K562 (cell line): Measurements from ENCODE around the gene PRR35. TPM values are rescaled to one million over a fixed set of nuclear protein-coding genes. Genes with fewer than 3 reads are reported as not detected.
A peak's percentile ranks its signal among the peaks of the same experiment; 100 is the strongest.

Source experiments
- CBX8 ChIP-seq: fragments of 200-600 bp; sonication (generic); IDR thresholded peaks from 2 replicates; pipeline ENCODE4 v1.6.1; 2012; ENCODE audit warnings: borderline replicate concordance, mixed run types, low read depth, mild to moderate bottlenecking, moderate library complexity, mixed read lengths, low read length, control low read depth, inconsistent platforms; ENCODE audit not compliant: poor library complexity, severe bottlenecking; ENCODE audit errors: extremely low read depth
- CEBPZ ChIP-seq: fragments of 150-350 bp; IDR thresholded peaks from 2 replicates; pipeline ENCODE4 v1.6.1; 2014; ENCODE audit warnings: low read depth, mild to moderate bottlenecking, low read length, borderline replicate concordance
- MCM7 ChIP-seq, 2 experiments: fragments of 450-650 bp; IDR thresholded peaks; 2 replicates each; pipeline ENCODE4 v1.6.1; 2016 to 2018
- NONO ChIP-seq, 2 experiments: fragments of 200-400 bp in 1 of 2; fragments of 450-650 bp in 1 of 2; formaldehyde crosslinking in 1 of 2; IDR thresholded peaks; 2 replicates each; pipeline ENCODE4 v1.6.1; 2017; ENCODE audit warnings: low read depth in 2 of 2, mild to moderate bottlenecking in 2 of 2, moderate library complexity in 2 of 2, low read length in 1 of 2
- PYGO2 ChIP-seq: fragments of 450-650 bp; IDR thresholded peaks from 2 replicates; pipeline ENCODE4 v1.6.1; 2016; ENCODE audit warnings: mild to moderate bottlenecking, missing genetic modification characterization, moderate library complexity, missing compliant biosample characterization
- RAD21 ChIP-seq, 2 experiments: fragments of 250-450 bp in 1 of 2; fragments of 450-650 bp in 1 of 2; sonication (Bioruptor Pico) in 1 of 2; formaldehyde crosslinking in 1 of 2; IDR thresholded peaks in 1 of 2; conservative IDR thresholded peaks in 1 of 2; 2 replicates each; pipeline versions ENCODE4 v1.4.0 to v1.8.0; 2020 to 2022; ENCODE audit warnings: mild to moderate bottlenecking in 2 of 2, moderate library complexity in 1 of 2
- SFPQ ChIP-seq: fragments of 200-400 bp; formaldehyde crosslinking; IDR thresholded peaks from 2 replicates; pipeline ENCODE4 v1.6.1; 2017; ENCODE audit warnings: mild to moderate bottlenecking, low read depth, low read length, moderate library complexity
- SMAD2 ChIP-seq: fragments of 150-350 bp; IDR thresholded peaks from 2 replicates; pipeline ENCODE4 v1.6.1; 2014; ENCODE audit warnings: low read depth, mild to moderate bottlenecking, low read length
- TCF7 ChIP-seq: sonication (generic); IDR thresholded peaks from 2 replicates; pipeline ENCODE4 v1.6.1; 2016; ENCODE audit warnings: antibody characterized with exemption, borderline replicate concordance
- TFE3 ChIP-seq: fragments of 450-650 bp; formaldehyde crosslinking; IDR thresholded peaks from 2 replicates; pipeline ENCODE4 v1.4.0; 2020; ENCODE audit warnings: mild to moderate bottlenecking, mixed read lengths
- ZNF592 ChIP-seq: fragments of 450-650 bp; IDR thresholded peaks from 2 replicates; pipeline ENCODE4 v1.6.1; 2017; ENCODE audit warnings: antibody characterized with exemption, mild to moderate bottlenecking
- polyA plus RNA-seq, 8 experiments: library from polyadenylated mRNA; depleted of rRNA in 4 of 8; stranded (reverse) in 5 of 8; unstranded in 3 of 8; fragments of >200 nt; fragmentation: Nextera tagmentation in 2 of 8; fragmentation: Illumina TruSeq in 1 of 8; extraction: Ambion mirVana in 2 of 8; extraction: Trizol in 1 of 8; gene quantifications; 2 replicates each; pipeline versions ENCODE4 v1.2.1 to v1.2.3, GENCODE V29; 2011 to 2014; ENCODE audit warnings: inconsistent platforms in 1 of 8, missing spikeins in 1 of 8
- total RNA-seq, 7 experiments: library from RNA; depleted of rRNA in 6 of 7; stranded (reverse); fragments of >200 nt in 6 of 7; fragmentation: Illumina TruSeq in 2 of 7; extraction: Trizol in 2 of 7; gene quantifications; 2 replicates each; pipeline versions ENCODE4 v1.2.1 to v1.2.3, GENCODE V29; 2011 to 2021; ENCODE audit warnings: low replicate concordance in 1 of 7
- TF ChIP-seq, protein P1 (sequence below): fragments of 250-450 bp; sonication (Bioruptor Pico); IDR thresholded peaks from 2 replicates; pipeline ENCODE4 v1.8.0; 2021; ENCODE audit warnings: mild to moderate bottlenecking, moderate library complexity

PRR35 gene
- total and polyA plus RNA-seq, 9 of the 15 experiments (the other 6 are each of a cell fraction or from before 2014, with no cell fraction given): 0.17 to 0.45 (median 0.21) TPM; not detected in 5

DNA sequence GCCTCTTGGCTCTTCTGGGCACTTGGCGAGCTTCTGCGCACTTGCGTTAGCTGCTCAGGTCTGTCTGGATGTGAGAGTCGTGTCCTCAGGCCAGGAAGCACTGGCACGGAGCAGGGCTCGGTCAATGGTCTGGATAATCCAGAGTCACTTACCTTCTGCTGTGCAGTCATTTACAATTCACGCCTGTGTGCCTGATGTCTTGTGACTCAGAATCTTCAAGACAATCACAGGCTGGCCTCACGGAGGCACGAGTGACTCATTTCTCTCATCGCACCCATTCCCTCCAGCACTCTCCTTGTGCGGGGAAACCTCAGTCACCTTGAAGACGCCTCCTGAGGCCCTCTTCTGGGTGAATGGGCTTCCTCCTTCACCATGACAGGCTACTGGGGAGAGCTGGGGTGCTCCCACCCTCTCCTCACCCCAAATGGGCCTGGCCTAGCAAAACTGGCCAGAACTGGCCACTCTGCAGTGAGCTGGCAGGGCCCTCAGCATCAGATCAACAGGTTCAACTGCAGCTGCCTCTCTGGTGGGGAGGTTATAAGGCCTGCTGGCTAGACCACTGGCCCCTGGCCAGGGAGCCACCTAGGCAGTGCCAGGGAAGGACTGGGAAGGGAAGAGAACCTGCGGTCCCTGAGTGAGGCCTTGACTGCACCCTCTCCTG, 34.5 kb upstream of the PRR35 start (continued):
- no peak for TF ChIP-seq NONO (IDR thresholded peaks at IDR 0.05; ENCODE audit: low read depth in 2 of 2, low read length in 1 of 2)
- no peak for TF ChIP-seq MCM7 (IDR thresholded peaks at IDR 0.05)
- no peak for TF ChIP-seq PYGO2 (tag)
- TF ChIP-seq SFPQ: no peak
- peak in 1 of 2 experiments; percentile 52; a peak in 2 of 4 replicates for TF ChIP-seq RAD21 (CRISPR knock-in tag; conservative IDR thresholded peaks at IDR 0.05 in 1 of 2, IDR thresholded peaks at IDR 0.05 in 1 of 2)
- no peak for TF ChIP-seq CEBPZ
- TF ChIP-seq CBX8: no peak
- 0 out of 2 replicates have a peak, but pooled peaks have one; percentile 37 for TF ChIP-seq ZNF592
- TF ChIP-seq SMAD2: no peak
- no peak for TF ChIP-seq TFE3 (CRISPR knock-in tag)
- TF ChIP-seq TCF7: no peak
- TF ChIP-seq, protein P1, sequence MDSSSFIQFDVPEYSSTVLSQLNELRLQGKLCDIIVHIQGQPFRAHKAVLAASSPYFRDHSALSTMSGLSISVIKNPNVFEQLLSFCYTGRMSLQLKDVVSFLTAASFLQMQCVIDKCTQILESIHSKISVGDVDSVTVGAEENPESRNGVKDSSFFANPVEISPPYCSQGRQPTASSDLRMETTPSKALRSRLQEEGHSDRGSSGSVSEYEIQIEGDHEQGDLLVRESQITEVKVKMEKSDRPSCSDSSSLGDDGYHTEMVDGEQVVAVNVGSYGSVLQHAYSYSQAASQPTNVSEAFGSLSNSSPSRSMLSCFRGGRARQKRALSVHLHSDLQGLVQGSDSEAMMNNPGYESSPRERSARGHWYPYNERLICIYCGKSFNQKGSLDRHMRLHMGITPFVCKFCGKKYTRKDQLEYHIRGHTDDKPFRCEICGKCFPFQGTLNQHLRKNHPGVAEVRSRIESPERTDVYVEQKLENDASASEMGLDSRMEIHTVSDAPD (CRISPR knock-in tag): no peak
